ENCODE data around the gene NRXN3. TPM values are rescaled to one million over a fixed set of nuclear protein-coding genes. Genes with fewer than 3 reads are reported as not detected.

Gene NRXN3
- total and polyA plus RNA-seq, 2 donors (not counting 1 experiment from before 2014, with no cell fraction given): not detected

DNA sequence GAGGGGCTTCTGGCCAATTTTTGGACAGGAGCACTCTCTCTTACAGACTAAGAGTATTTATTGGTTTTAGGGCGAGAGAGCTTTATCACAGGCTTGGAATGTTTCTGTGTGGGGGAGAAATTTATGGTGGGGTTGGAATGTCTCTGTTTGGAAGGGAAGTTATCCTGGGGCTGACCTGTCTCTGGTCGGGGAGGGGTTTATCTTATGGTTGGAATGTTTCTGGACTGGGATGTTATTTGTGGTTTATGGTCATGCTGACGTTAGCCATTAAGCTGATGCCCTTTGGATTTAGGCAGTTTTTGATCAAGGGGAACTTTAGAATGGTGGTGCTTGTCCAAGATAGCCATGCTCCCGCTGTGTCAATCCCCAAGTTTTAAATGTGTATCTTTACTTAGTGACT is 1426.4 kb downstream of the NRXN3 start:
- no peaks in the 10 kb centered on the region for H3K9me3 ChIP-seq (ENCODE audit: control extremely low read depth in 1 of 3, control insufficient read depth in 2 of 3, insufficient read depth in 1 of 3, low read length in 2 of 3)
- WGBS (ENCODE audit: insufficient coverage): 89% methylated on average over 4 of the region's 4 CpGs

DNA sequence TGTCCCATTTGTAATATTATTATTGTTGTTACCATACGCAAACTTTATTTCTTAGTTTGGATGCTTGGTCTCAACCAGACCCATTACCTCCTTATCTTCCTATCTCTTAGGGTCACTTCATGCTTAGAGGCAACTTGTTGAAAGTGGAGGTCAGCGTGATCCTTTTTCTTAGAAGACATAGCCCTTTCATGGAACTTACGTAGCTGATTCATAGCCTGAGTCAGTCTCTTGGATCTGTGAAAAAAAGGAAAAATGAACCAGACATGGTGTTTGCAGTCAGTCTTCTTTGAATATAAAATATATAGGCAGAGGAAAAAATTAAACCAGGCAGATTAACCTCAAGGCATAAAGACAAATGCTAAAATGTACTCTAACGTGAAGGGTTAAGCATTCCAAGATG is 1427.4 kb downstream of the NRXN3 start:
- Histone ChIP-seq H3K4me1 (ENCODE audit: control insufficient read depth in 2 of 2, insufficient read depth in 2 of 2, low read length in 2 of 2) (no peaks in the 10 kb centered on the region), H2AFZ (ENCODE audit: insufficient read depth, low read depth, low read length, poor library complexity, severe bottlenecking) (no peak overlapping the region), H3K36me3 (replicated peaks in 1 of 2; ENCODE audit: control extremely low read depth in 1 of 2, control insufficient read depth in 1 of 2, extremely low read depth in 1 of 2, insufficient read depth in 2 of 2, low read length in 1 of 2) (no peaks in the 10 kb centered on the region), H3K4me2 (replicated peaks; ENCODE audit: low read depth, low read length, poor library complexity, severe bottlenecking) (no peak overlapping the region), H3K27ac (ENCODE audit: low read length in 2 of 2) (no peak overlapping the region), H3K79me2 (ENCODE audit: control insufficient read depth, insufficient read depth, low read length) (no peaks in the 10 kb centered on the region), H3K9me3 (ENCODE audit: control extremely low read depth in 1 of 3, control insufficient read depth in 2 of 3, insufficient read depth in 1 of 3, low read length in 2 of 3) (no peaks in the 10 kb centered on the region), H3K4me3 (ENCODE audit: control extremely low read depth in 1 of 5, extremely low read depth in 1 of 5, insufficient read depth in 1 of 5, low read depth in 2 of 5, low read length in 4 of 5) (no peak overlapping the region), H4K20me1 (ENCODE audit: control insufficient read depth, insufficient read depth, low read length, poor library complexity, severe bottlenecking) (no peaks in the 10 kb centered on the region), H3K27me3 (replicated peaks in 1 of 4; ENCODE audit: control extremely low read depth in 1 of 4, control insufficient read depth in 3 of 4, insufficient read depth in 4 of 4, low read length in 3 of 4) (no peaks in the 10 kb centered on the region), H3K9ac (ENCODE audit: low read length) (no peak overlapping the region)
- ChIA-PET CTCF (no interaction called here), POLR2A (no interaction called here)
- Mint-ChIP-seq H3K4me3 (no peak overlapping the region), H3K27me3 (no peaks in the 10 kb centered on the region), H3K9me3 (ENCODE audit: insufficient read depth) (no peaks in the 10 kb centered on the region), H3K4me1 (no peaks in the 10 kb centered on the region), H3K27ac (no peak overlapping the region)
- intact Hi-C loops (cut with micrococcal nuclease): no loop called here
- TF ChIP-seq, protein P1, sequence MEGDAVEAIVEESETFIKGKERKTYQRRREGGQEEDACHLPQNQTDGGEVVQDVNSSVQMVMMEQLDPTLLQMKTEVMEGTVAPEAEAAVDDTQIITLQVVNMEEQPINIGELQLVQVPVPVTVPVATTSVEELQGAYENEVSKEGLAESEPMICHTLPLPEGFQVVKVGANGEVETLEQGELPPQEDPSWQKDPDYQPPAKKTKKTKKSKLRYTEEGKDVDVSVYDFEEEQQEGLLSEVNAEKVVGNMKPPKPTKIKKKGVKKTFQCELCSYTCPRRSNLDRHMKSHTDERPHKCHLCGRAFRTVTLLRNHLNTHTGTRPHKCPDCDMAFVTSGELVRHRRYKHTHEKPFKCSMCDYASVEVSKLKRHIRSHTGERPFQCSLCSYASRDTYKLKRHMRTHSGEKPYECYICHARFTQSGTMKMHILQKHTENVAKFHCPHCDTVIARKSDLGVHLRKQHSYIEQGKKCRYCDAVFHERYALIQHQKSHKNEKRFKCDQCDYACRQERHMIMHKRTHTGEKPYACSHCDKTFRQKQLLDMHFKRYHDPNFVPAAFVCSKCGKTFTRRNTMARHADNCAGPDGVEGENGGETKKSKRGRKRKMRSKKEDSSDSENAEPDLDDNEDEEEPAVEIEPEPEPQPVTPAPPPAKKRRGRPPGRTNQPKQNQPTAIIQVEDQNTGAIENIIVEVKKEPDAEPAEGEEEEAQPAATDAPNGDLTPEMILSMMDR (IDR thresholded peaks at IDR 0.05): no peak
- TF ChIP-seq EZH2 (IDR thresholded peaks at IDR 0.05; ENCODE audit: borderline replicate concordance, insufficient read depth, low read depth, low read length, poor library complexity, severe bottlenecking): no peak
- ATAC-seq (ENCODE audit: low read depth): no peak
- 100% methylated on average over 2 of the region's 4 CpGs for WGBS (ENCODE audit: insufficient coverage)
- no peak for DNase-seq

More for the DNA sequence above, 1426.4 kb downstream of the NRXN3 start:
- ATAC-seq (ENCODE audit: low read depth) (no peak), DNase-seq (no peak)
- ChIA-PET POLR2A (no interaction called here), CTCF (no interaction called here)
- H3K4me1 Mint-ChIP-seq: no peaks in the 10 kb centered on the region
- H3K27ac Mint-ChIP-seq: no peak overlapping the region
- H3K4me3 Mint-ChIP-seq: no peak overlapping the region
- Histone ChIP-seq H2AFZ (ENCODE audit: insufficient read depth, low read depth, low read length, poor library complexity, severe bottlenecking) (no peak overlapping the region), H3K4me2 (replicated peaks; ENCODE audit: low read depth, low read length, poor library complexity, severe bottlenecking) (no peak overlapping the region), H3K4me3 (ENCODE audit: control extremely low read depth in 1 of 5, extremely low read depth in 1 of 5, insufficient read depth in 1 of 5, low read depth in 2 of 5, low read length in 4 of 5) (no peak overlapping the region), H3K36me3 (replicated peaks in 1 of 2; ENCODE audit: control extremely low read depth in 1 of 2, control insufficient read depth in 1 of 2, extremely low read depth in 1 of 2, insufficient read depth in 2 of 2, low read length in 1 of 2) (no peaks in the 10 kb centered on the region), H4K20me1 (ENCODE audit: control insufficient read depth, insufficient read depth, low read length, poor library complexity, severe bottlenecking) (no peaks in the 10 kb centered on the region), H3K27ac (ENCODE audit: low read length in 2 of 2) (no peak overlapping the region), H3K79me2 (ENCODE audit: control insufficient read depth, insufficient read depth, low read length) (no peaks in the 10 kb centered on the region), H3K27me3 (replicated peaks in 1 of 4; ENCODE audit: control extremely low read depth in 1 of 4, control insufficient read depth in 3 of 4, insufficient read depth in 4 of 4, low read length in 3 of 4) (no peaks in the 10 kb centered on the region), H3K4me1 (ENCODE audit: control insufficient read depth in 2 of 2, insufficient read depth in 2 of 2, low read length in 2 of 2) (no peaks in the 10 kb centered on the region), H3K9ac (ENCODE audit: low read length) (no peak overlapping the region)
- no peaks in the 10 kb centered on the region for H3K27me3 Mint-ChIP-seq
- intact Hi-C loops (cut with micrococcal nuclease): no loop called here
- H3K9me3 Mint-ChIP-seq (ENCODE audit: insufficient read depth): no peaks in the 10 kb centered on the region
- TF ChIP-seq, protein P1 (IDR thresholded peaks at IDR 0.05): no peak
- no peak for TF ChIP-seq EZH2 (IDR thresholded peaks at IDR 0.05; ENCODE audit: borderline replicate concordance, insufficient read depth, low read depth, low read length, poor library complexity, severe bottlenecking)
